ENCODE data around the gene APAF1. TPM values are rescaled to one million over a fixed set of nuclear protein-coding genes. Genes with fewer than 3 reads are reported as not detected.

The APAF1 gene
- total and polyA plus RNA-seq, 2 of the 13 experiments (the other 11 are each of a cell fraction or from before 2014, with no cell fraction given), result 6.0 to 13.0 TPM

DNA sequence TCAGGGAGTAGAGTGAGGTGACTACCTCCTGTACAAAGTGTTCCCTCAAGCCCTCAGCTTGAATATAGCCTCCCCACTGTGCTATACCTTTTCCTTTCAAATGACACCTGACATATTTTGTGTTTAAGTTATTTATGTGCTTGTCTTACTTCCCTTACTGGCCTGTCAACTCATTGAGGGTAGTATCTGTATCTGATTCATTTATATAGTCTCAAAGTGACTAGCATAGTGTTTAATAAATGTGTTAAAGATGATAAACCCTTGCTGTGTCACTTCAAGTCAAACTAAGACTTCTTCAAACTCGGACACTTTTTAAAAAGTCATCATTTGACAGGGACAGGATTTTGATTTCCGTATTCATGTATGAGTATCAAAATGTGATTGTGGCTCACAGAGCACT lies 52.1 kb downstream of the APAF1 start:
- Histone ChIP-seq H3K4me3 (replicated peaks in 1 of 3; ENCODE audit: insufficient read depth in 1 of 3, low read depth in 2 of 3, low read length in 3 of 3) (no peak overlapping the region), H3K4me1 (ENCODE audit: insufficient read depth, low read length) (no peaks in the 10 kb centered on the region), H3K9me3 (ENCODE audit: low read length) (no peaks in the 10 kb centered on the region), H3K4me2 (ENCODE audit: low read depth, low read length) (no peak overlapping the region), H4K20me1 (ENCODE audit: insufficient read depth, low read length) (no peaks in the 10 kb centered on the region), H3K79me2 (ENCODE audit: insufficient read depth, low read length) (no peaks in the 10 kb centered on the region), H3K9ac (ENCODE audit: insufficient read depth, low read depth, low read length) (no peak overlapping the region), H3K36me3 (replicated peaks in 1 of 2; ENCODE audit: control insufficient read depth in 1 of 2, insufficient read depth in 2 of 2, low read length in 2 of 2) (peaks cover 2 to 13% of the 10 kb centered on the region in 2 experiments; a peak in 3 of 5 replicates), H2AFZ (ENCODE audit: low read length) (no peak overlapping the region), H3K27ac (ENCODE audit: extremely low read length, insufficient read depth, low read length) (no peak overlapping the region), H3K27me3 (ENCODE audit: control insufficient read depth in 1 of 2, insufficient read depth in 2 of 2, low read length in 2 of 2) (no peaks in the 10 kb centered on the region)
- POLR2A ChIA-PET, result no interaction called here
- ATAC-seq (no peak), FAIRE-seq (no peak), DNase-seq (ENCODE audit: low spot score) (no peak)
- CTCF ChIA-PET (ENCODE audit: low intra/inter-chr PET ratio, low total read pairs), result no interaction called here
- intact Hi-C loops (cut with micrococcal nuclease; ENCODE audit: unreplicated experiment), result no loop called here
- 98% methylated on average over 2 of the region's 2 CpGs for WGBS (ENCODE audit: low lambda C conversion rate)
- no TSS peak for BruUV-seq (replicated peaks)
- in situ Hi-C loops (cut with HindIII; ENCODE audit: extremely low pct_ligation_motif_present, low pct_unique_long_range_greater_than_20kb), result loop anchor here (5.0 kb wide), 1 partner anchor 300 kb away; no protein-coding TSS in a partner anchor
- TF ChIP-seq, protein P1, sequence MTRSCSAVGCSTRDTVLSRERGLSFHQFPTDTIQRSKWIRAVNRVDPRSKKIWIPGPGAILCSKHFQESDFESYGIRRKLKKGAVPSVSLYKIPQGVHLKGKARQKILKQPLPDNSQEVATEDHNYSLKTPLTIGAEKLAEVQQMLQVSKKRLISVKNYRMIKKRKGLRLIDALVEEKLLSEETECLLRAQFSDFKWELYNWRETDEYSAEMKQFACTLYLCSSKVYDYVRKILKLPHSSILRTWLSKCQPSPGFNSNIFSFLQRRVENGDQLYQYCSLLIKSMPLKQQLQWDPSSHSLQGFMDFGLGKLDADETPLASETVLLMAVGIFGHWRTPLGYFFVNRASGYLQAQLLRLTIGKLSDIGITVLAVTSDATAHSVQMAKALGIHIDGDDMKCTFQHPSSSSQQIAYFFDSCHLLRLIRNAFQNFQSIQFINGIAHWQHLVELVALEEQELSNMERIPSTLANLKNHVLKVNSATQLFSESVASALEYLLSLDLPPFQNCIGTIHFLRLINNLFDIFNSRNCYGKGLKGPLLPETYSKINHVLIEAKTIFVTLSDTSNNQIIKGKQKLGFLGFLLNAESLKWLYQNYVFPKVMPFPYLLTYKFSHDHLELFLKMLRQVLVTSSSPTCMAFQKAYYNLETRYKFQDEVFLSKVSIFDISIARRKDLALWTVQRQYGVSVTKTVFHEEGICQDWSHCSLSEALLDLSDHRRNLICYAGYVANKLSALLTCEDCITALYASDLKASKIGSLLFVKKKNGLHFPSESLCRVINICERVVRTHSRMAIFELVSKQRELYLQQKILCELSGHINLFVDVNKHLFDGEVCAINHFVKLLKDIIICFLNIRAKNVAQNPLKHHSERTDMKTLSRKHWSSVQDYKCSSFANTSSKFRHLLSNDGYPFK (CRISPR knock-in tag; IDR thresholded peaks at IDR 0.05; ENCODE audit: borderline replicate concordance), result no peak
- TF ChIP-seq, protein P2, sequence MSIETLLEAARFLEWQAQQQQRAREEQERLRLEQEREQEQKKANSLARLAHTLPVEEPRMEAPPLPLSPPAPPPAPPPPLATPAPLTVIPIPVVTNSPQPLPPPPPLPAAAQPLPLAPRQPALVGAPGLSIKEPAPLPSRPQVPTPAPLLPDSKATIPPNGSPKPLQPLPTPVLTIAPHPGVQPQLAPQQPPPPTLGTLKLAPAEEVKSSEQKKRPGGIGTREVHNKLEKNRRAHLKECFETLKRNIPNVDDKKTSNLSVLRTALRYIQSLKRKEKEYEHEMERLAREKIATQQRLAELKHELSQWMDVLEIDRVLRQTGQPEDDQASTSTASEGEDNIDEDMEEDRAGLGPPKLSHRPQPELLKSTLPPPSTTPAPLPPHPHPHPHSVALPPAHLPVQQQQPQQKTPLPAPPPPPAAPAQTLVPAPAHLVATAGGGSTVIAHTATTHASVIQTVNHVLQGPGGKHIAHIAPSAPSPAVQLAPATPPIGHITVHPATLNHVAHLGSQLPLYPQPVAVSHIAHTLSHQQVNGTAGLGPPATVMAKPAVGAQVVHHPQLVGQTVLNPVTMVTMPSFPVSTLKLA (IDR thresholded peaks at IDR 0.05), result no peak
- TF ChIP-seq MIXL1 (CRISPR knock-in tag; IDR thresholded peaks at IDR 0.05), result no peak
- no peak for TF ChIP-seq THAP7 (CRISPR knock-in tag; IDR thresholded peaks at IDR 0.05)
- TF ChIP-seq FOXC1 (CRISPR knock-in tag; IDR thresholded peaks at IDR 0.05; ENCODE audit: borderline replicate concordance), result no peak
- no peak for TF ChIP-seq NR3C1 (CRISPR knock-in tag; IDR thresholded peaks at IDR 0.05)
- TF ChIP-seq, protein P3, sequence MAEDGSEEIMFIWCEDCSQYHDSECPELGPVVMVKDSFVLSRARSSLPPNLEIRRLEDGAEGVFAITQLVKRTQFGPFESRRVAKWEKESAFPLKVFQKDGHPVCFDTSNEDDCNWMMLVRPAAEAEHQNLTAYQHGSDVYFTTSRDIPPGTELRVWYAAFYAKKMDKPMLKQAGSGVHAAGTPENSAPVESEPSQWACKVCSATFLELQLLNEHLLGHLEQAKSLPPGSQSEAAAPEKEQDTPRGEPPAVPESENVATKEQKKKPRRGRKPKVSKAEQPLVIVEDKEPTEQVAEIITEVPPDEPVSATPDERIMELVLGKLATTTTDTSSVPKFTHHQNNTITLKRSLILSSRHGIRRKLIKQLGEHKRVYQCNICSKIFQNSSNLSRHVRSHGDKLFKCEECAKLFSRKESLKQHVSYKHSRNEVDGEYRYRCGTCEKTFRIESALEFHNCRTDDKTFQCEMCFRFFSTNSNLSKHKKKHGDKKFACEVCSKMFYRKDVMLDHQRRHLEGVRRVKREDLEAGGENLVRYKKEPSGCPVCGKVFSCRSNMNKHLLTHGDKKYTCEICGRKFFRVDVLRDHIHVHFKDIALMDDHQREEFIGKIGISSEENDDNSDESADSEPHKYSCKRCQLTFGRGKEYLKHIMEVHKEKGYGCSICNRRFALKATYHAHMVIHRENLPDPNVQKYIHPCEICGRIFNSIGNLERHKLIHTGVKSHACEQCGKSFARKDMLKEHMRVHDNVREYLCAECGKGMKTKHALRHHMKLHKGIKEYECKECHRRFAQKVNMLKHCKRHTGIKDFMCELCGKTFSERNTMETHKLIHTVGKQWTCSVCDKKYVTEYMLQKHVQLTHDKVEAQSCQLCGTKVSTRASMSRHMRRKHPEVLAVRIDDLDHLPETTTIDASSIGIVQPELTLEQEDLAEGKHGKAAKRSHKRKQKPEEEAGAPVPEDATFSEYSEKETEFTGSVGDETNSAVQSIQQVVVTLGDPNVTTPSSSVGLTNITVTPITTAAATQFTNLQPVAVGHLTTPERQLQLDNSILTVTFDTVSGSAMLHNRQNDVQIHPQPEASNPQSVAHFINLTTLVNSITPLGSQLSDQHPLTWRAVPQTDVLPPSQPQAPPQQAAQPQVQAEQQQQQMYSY (CRISPR knock-in tag; IDR thresholded peaks at IDR 0.05), result no peak
- TF ChIP-seq, protein P4, sequence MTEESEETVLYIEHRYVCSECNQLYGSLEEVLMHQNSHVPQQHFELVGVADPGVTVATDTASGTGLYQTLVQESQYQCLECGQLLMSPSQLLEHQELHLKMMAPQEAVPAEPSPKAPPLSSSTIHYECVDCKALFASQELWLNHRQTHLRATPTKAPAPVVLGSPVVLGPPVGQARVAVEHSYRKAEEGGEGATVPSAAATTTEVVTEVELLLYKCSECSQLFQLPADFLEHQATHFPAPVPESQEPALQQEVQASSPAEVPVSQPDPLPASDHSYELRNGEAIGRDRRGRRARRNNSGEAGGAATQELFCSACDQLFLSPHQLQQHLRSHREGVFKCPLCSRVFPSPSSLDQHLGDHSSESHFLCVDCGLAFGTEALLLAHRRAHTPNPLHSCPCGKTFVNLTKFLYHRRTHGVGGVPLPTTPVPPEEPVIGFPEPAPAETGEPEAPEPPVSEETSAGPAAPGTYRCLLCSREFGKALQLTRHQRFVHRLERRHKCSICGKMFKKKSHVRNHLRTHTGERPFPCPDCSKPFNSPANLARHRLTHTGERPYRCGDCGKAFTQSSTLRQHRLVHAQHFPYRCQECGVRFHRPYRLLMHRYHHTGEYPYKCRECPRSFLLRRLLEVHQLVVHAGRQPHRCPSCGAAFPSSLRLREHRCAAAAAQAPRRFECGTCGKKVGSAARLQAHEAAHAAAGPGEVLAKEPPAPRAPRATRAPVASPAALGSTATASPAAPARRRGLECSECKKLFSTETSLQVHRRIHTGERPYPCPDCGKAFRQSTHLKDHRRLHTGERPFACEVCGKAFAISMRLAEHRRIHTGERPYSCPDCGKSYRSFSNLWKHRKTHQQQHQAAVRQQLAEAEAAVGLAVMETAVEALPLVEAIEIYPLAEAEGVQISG (CRISPR knock-in tag; IDR thresholded peaks at IDR 0.05), result no peak
- TF ChIP-seq FOXP1 (IDR thresholded peaks at IDR 0.05), result no peak
- no peak for TF ChIP-seq FOXP1 (CRISPR knock-in tag; IDR thresholded peaks at IDR 0.05)
- TF ChIP-seq FOXK2 (IDR thresholded peaks at IDR 0.05), result no peak
- TF ChIP-seq ZNF33B (CRISPR knock-in tag; IDR thresholded peaks at IDR 0.05), result no peak
- no peak for TF ChIP-seq ZNF383 (CRISPR knock-in tag; IDR thresholded peaks at IDR 0.05; ENCODE audit: borderline replicate concordance)
- TF ChIP-seq, protein P5, sequence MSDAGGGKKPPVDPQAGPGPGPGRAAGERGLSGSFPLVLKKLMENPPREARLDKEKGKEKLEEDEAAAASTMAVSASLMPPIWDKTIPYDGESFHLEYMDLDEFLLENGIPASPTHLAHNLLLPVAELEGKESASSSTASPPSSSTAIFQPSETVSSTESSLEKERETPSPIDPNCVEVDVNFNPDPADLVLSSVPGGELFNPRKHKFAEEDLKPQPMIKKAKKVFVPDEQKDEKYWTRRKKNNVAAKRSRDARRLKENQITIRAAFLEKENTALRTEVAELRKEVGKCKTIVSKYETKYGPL (CRISPR knock-in tag; IDR thresholded peaks at IDR 0.05), result no peak
